NB4 (cell line): Measurements from ENCODE around the gene CR1L.
"Not testable (repeated sequence)": the region's sequence is repeated elsewhere in the genome, so short reads cannot be mapped to it uniquely, and the experiment has no call there.

Source experiments
- DNase-seq: peaks from one replicate; pipeline ENCODE4 v3.0.0; 2010; ENCODE audit warnings: low read depth
- H3K4me3 ChIP-seq: one replicate; pipeline ENCODE4 v1.5.1; 2011; ENCODE audit warnings: mild to moderate bottlenecking, low read depth, low read length, moderate library complexity
- CTCF ChIP-seq: IDR thresholded peaks from one replicate; pipeline ENCODE4 v1.5.1; 2012; ENCODE audit warnings: low read depth, low read length
- MAX ChIP-seq: IDR thresholded peaks from 2 replicates; pipeline ENCODE4 v1.6.1; 2011; ENCODE audit warnings: low read depth, low read length
- MYC ChIP-seq: IDR thresholded peaks from 2 replicates; pipeline ENCODE4 v1.6.1; 2011; ENCODE audit warnings: low read depth, low read length
- POLR2A ChIP-seq: IDR thresholded peaks from 2 replicates; pipeline ENCODE4 v1.6.1; 2011; ENCODE audit warnings: mild to moderate bottlenecking; ENCODE audit not compliant: insufficient read length; ENCODE audit errors: extremely low read depth

CR1L gene

GRCh38 chr1:207631137-207631536, 13.8 kb upstream of the CR1L start:
- no peak overlapping the region for H3K4me3 ChIP-seq
- no peak for DNase-seq
- TF ChIP-seq POLR2A (no peak), MAX (no peak), MYC (no peak)

GRCh38 chr1:207633226-207633625, 11.7 kb upstream of the CR1L start:
- H3K4me3 ChIP-seq: no peak overlapping the region
- no peak for DNase-seq

GRCh38 chr1:207633699-207634289, 11.1 kb upstream of the CR1L start:
- not testable (repeated sequence) for DNase-seq

More at GRCh38 chr1:207633226-207633625, 11.7 kb upstream of the CR1L start:
- TF ChIP-seq MYC: no peak
- TF ChIP-seq MAX: no peak
- no peak for TF ChIP-seq CTCF
- TF ChIP-seq POLR2A: no peak

GRCh38 chr1:207634293-207634692, 10.6 kb upstream of the CR1L start:
- DNase-seq, H3K4me3 ChIP-seq: not testable (repeated sequence)

More at GRCh38 chr1:207633699-207634289, 11.1 kb upstream of the CR1L start:
- H3K4me3 ChIP-seq: not testable (repeated sequence)

GRCh38 chr1:207635569-207636186, 9.3 kb upstream of the CR1L start:
- not testable (repeated sequence) for H3K4me3 ChIP-seq, DNase-seq

GRCh38 chr1:207638487-207639145, 6.3 kb upstream of the CR1L start:
- not testable (repeated sequence) for DNase-seq, H3K4me3 ChIP-seq

GRCh38 chr1:207639362-207639761, 5.6 kb upstream of the CR1L start:
- H3K4me3 ChIP-seq, DNase-seq: not testable (repeated sequence)

- no peak for TF ChIP-seq MAX
- TF ChIP-seq CTCF: no peak
- no peak for TF ChIP-seq POLR2A
- no peak for TF ChIP-seq MYC
- DNase-seq: no peak
- H3K4me3 ChIP-seq: no peak overlapping the region
Measured at GRCh38 chr1:207644166-207644851, 624 bp upstream of the CR1L start.

- no peak overlapping the region for H3K4me3 ChIP-seq
- no peak for DNase-seq
- no peak for TF ChIP-seq MAX
- no peak for TF ChIP-seq CTCF
- TF ChIP-seq POLR2A: no peak
- TF ChIP-seq MYC: no peak
Measured at GRCh38 chr1:207645635-207646081, 725 bp downstream of the CR1L start.
